ENCODE data around the gene LIN37. TPM values are rescaled to one million over a fixed set of nuclear protein-coding genes. Genes with fewer than 3 reads are reported as not detected.

Gene LIN37
- total RNA-seq, 2 donors from 2014 or later: 9.9 to 30.5 TPM

- H3K36me3 ChIP-seq: peaks cover 70% of the 10 kb centered on the region
- no peak for ATAC-seq (ENCODE audit: insufficient number of reproducible peaks, low FRiP score, low read depth)
- TF ChIP-seq CTCF (IDR thresholded peaks at IDR 0.05): no peak
- no peaks in the 10 kb centered on the region for H3K27me3 ChIP-seq (replicated peaks; ENCODE audit: insufficient read depth)
- H3K4me1 ChIP-seq (ENCODE audit: control insufficient read depth in 1 of 2, low read depth in 2 of 2): no peaks in the 10 kb centered on the region
- H3K4me3 ChIP-seq: no peak overlapping the region
- H3K27ac ChIP-seq: no peak overlapping the region
- H3K9me3 ChIP-seq: no peaks in the 10 kb centered on the region
- no peak for DNase-seq (ENCODE audit: low spot score)
Observed at GRCh38 chr19:35733180-35734125, 14.9 kb upstream of the LIN37 start.

- no peaks in the 10 kb centered on the region for H3K9me3 ChIP-seq
- no peak overlapping the region for H3K27ac ChIP-seq
- H3K4me1 ChIP-seq (ENCODE audit: control insufficient read depth in 1 of 2, low read depth in 2 of 2): peaks cover 0 to under 1% of the 10 kb centered on the region in 2 donors
- ATAC-seq (ENCODE audit: insufficient number of reproducible peaks, low FRiP score, low read depth): no peak
- no peak overlapping the region for H3K4me3 ChIP-seq
- no peaks in the 10 kb centered on the region for H3K27me3 ChIP-seq (replicated peaks; ENCODE audit: insufficient read depth)
- peaks cover 68% of the 10 kb centered on the region for H3K36me3 ChIP-seq
- no peak for DNase-seq (ENCODE audit: low spot score)
- TF ChIP-seq CTCF (IDR thresholded peaks at IDR 0.05): no peak
Observed at GRCh38 chr19:35734273-35734672, 14.1 kb upstream of the LIN37 start.

GRCh38 chr19:35734889-35735288 is 13.5 kb upstream of the LIN37 start:
- DNase-seq (ENCODE audit: low spot score): no peak
- Histone ChIP-seq H3K27me3 (replicated peaks; ENCODE audit: insufficient read depth) (no peaks in the 10 kb centered on the region), H3K36me3 (peaks cover 62% of the 10 kb centered on the region), H3K27ac (no peak overlapping the region), H3K4me1 (ENCODE audit: control insufficient read depth in 1 of 2, low read depth in 2 of 2) (peaks cover 0 to 7% of the 10 kb centered on the region in 2 donors), H3K9me3 (no peaks in the 10 kb centered on the region), H3K4me3 (no peak overlapping the region)
- no peak for TF ChIP-seq CTCF (IDR thresholded peaks at IDR 0.05)
- no peak for ATAC-seq (ENCODE audit: insufficient number of reproducible peaks, low FRiP score, low read depth)

- TF ChIP-seq CTCF (IDR thresholded peaks at IDR 0.05): no peak
- Histone ChIP-seq H3K9me3 (no peaks in the 10 kb centered on the region), H3K4me3 (no peak overlapping the region), H3K27ac (no peak overlapping the region), H3K4me1 (ENCODE audit: control insufficient read depth in 1 of 2, low read depth in 2 of 2) (peaks cover 0 to 15% of the 10 kb centered on the region in 2 donors), H3K27me3 (replicated peaks; ENCODE audit: insufficient read depth) (no peaks in the 10 kb centered on the region), H3K36me3 (peaks cover 43% of the 10 kb centered on the region)
- ATAC-seq (ENCODE audit: insufficient number of reproducible peaks, low FRiP score, low read depth): no peak
- DNase-seq (ENCODE audit: low spot score): no peak
Observed at GRCh38 chr19:35736913-35737886, 11.2 kb upstream of the LIN37 start.
